Measurements from ENCODE around the gene DAAM1.

Gene DAAM1

GRCh38 chr14:59292028-59292427 lies 103.6 kb downstream of the DAAM1 start:
- Histone ChIP-seq H2BK12ac (ENCODE audit: low read length in 2 of 2) (peak overlapping the region in 1 of 2 experiments; percentile 6), H3K9ac (ENCODE audit: low read length) (no peak overlapping the region), H3K14ac (ENCODE audit: low read length in 2 of 2) (no peak overlapping the region), H3K4me3 (ENCODE audit: insufficient read depth in 1 of 2, low read depth in 1 of 2, low read length in 2 of 2) (no peak overlapping the region), H3K4ac (ENCODE audit: low read depth in 1 of 2, low read length in 2 of 2) (no peak overlapping the region), H3K9me3 (ENCODE audit: control insufficient read depth, low read length) (no peaks in the 10 kb centered on the region), H3K4me1 (ENCODE audit: control insufficient read depth, insufficient read depth, low read depth, low read length) (no peaks in the 10 kb centered on the region), H3K79me1 (replicated peaks; ENCODE audit: low read length, poor library complexity, severe bottlenecking) (peaks cover 3% of the 10 kb centered on the region), H3K4me2 (ENCODE audit: low read length, poor library complexity, severe bottlenecking) (no peak overlapping the region), H2BK15ac (ENCODE audit: low read depth, poor library complexity, severe bottlenecking) (peak overlapping the region; percentile 44), H3K18ac (ENCODE audit: low read depth in 1 of 2, low read length in 2 of 2) (peak overlapping the region in 1 of 2 experiments; percentile 37), H4K91ac (ENCODE audit: low read length) (no peak overlapping the region), H2BK120ac (ENCODE audit: low read depth, low read length) (no peak overlapping the region), H2AFZ (ENCODE audit: low read depth, low read length) (no peak overlapping the region), H4K8ac (ENCODE audit: low read length) (no peak overlapping the region), H2BK5ac (ENCODE audit: low read depth, low read length, poor library complexity, severe bottlenecking) (no peak overlapping the region), H3K36me3 (ENCODE audit: control insufficient read depth in 1 of 2, insufficient read depth in 2 of 2, low read depth in 1 of 2, low read length in 2 of 2) (peaks cover 3 to 14% of the 10 kb centered on the region in 2 experiments), H3K27me3 (ENCODE audit: control insufficient read depth in 1 of 2, insufficient read depth in 1 of 2, low read length in 2 of 2) (no peaks in the 10 kb centered on the region), H3K27ac (ENCODE audit: low read length, poor library complexity, severe bottlenecking) (no peak overlapping the region), H2AK5ac (ENCODE audit: low read length, severe bottlenecking) (no peak overlapping the region), H3K23ac (ENCODE audit: low read length in 2 of 2) (no peak overlapping the region)
- 70% methylated on average over 1 of the region's 1 CpG for WGBS
- no peak for DNase-seq

- no peak overlapping the region for H2BK120ac ChIP-seq (ENCODE audit: low read depth, low read length)
- H2BK15ac ChIP-seq (ENCODE audit: low read depth, poor library complexity, severe bottlenecking), result no peak overlapping the region
- H3K9ac ChIP-seq (ENCODE audit: low read length), result no peak overlapping the region
- no peak for DNase-seq
- H3K4me3 ChIP-seq (ENCODE audit: insufficient read depth in 1 of 2, low read depth in 1 of 2, low read length in 2 of 2), result no peak overlapping the region
- H2BK12ac ChIP-seq (ENCODE audit: low read length in 2 of 2), result peak overlapping the region in 1 of 2 experiments; percentile 49
- no peaks in the 10 kb centered on the region for H3K27me3 ChIP-seq (ENCODE audit: control insufficient read depth in 1 of 2, insufficient read depth in 1 of 2, low read length in 2 of 2)
- no peak overlapping the region for H2BK5ac ChIP-seq (ENCODE audit: low read depth, low read length, poor library complexity, severe bottlenecking)
- H3K36me3 ChIP-seq (ENCODE audit: control insufficient read depth in 1 of 2, insufficient read depth in 2 of 2, low read depth in 1 of 2, low read length in 2 of 2), result peaks cover 3 to 14% of the 10 kb centered on the region in 2 experiments
- peaks cover 3% of the 10 kb centered on the region for H3K79me1 ChIP-seq (replicated peaks; ENCODE audit: low read length, poor library complexity, severe bottlenecking)
- no peak overlapping the region for H3K4me2 ChIP-seq (ENCODE audit: low read length, poor library complexity, severe bottlenecking)
- no peak overlapping the region for H3K23ac ChIP-seq (ENCODE audit: low read length in 2 of 2)
- 100% methylated on average over 2 of the region's 4 CpGs for WGBS
- H3K4ac ChIP-seq (ENCODE audit: low read depth in 1 of 2, low read length in 2 of 2), result peak overlapping the region in 1 of 2 experiments; percentile 67
- H3K14ac ChIP-seq (ENCODE audit: low read length in 2 of 2), result no peak overlapping the region
- H3K9me3 ChIP-seq (ENCODE audit: control insufficient read depth, low read length), result no peaks in the 10 kb centered on the region
- H2AFZ ChIP-seq (ENCODE audit: low read depth, low read length), result no peak overlapping the region
- no peak overlapping the region for H3K18ac ChIP-seq (ENCODE audit: low read depth in 1 of 2, low read length in 2 of 2)
- H3K27ac ChIP-seq (ENCODE audit: low read length, poor library complexity, severe bottlenecking), result no peak overlapping the region
- H2AK5ac ChIP-seq (ENCODE audit: low read length, severe bottlenecking), result no peak overlapping the region
- H3K4me1 ChIP-seq (ENCODE audit: control insufficient read depth, insufficient read depth, low read depth, low read length), result no peaks in the 10 kb centered on the region
- no peak overlapping the region for H4K91ac ChIP-seq (ENCODE audit: low read length)
- H4K8ac ChIP-seq (ENCODE audit: low read length), result no peak overlapping the region
Observed at GRCh38 chr14:59292921-59293534, 104.6 kb downstream of the DAAM1 start.

- H3K4ac ChIP-seq (ENCODE audit: low read depth in 1 of 2, low read length in 2 of 2), result peak overlapping the region in 1 of 2 experiments; percentile 22
- H2BK5ac ChIP-seq (ENCODE audit: low read depth, low read length, poor library complexity, severe bottlenecking), result no peak overlapping the region
- H4K91ac ChIP-seq (ENCODE audit: low read length), result peak overlapping the region; percentile 48
- no peak overlapping the region for H2AK5ac ChIP-seq (ENCODE audit: low read length, severe bottlenecking)
- no peak overlapping the region for H3K27ac ChIP-seq (ENCODE audit: low read length, poor library complexity, severe bottlenecking)
- no peak overlapping the region for H3K4me2 ChIP-seq (ENCODE audit: low read length, poor library complexity, severe bottlenecking)
- no peak overlapping the region for H2AFZ ChIP-seq (ENCODE audit: low read depth, low read length)
- DNase-seq, result no peak
- no peak overlapping the region for H2BK15ac ChIP-seq (ENCODE audit: low read depth, poor library complexity, severe bottlenecking)
- WGBS, result 91% methylated on average over 7 of the region's 8 CpGs
- peaks cover 3 to 14% of the 10 kb centered on the region in 2 experiments for H3K36me3 ChIP-seq (ENCODE audit: control insufficient read depth in 1 of 2, insufficient read depth in 2 of 2, low read depth in 1 of 2, low read length in 2 of 2)
- no peak overlapping the region for H2BK120ac ChIP-seq (ENCODE audit: low read depth, low read length)
- H3K9ac ChIP-seq (ENCODE audit: low read length), result peak overlapping the region; percentile 41
- peak overlapping the region; percentile 65 to 66 for H3K18ac ChIP-seq (ENCODE audit: low read depth in 1 of 2, low read length in 2 of 2)
- H3K79me1 ChIP-seq (replicated peaks; ENCODE audit: low read length, poor library complexity, severe bottlenecking), result peaks cover 3% of the 10 kb centered on the region
- H3K23ac ChIP-seq (ENCODE audit: low read length in 2 of 2), result no peak overlapping the region
- H3K14ac ChIP-seq (ENCODE audit: low read length in 2 of 2), result no peak overlapping the region
- H3K4me1 ChIP-seq (ENCODE audit: control insufficient read depth, insufficient read depth, low read depth, low read length), result no peaks in the 10 kb centered on the region
- no peaks in the 10 kb centered on the region for H3K27me3 ChIP-seq (ENCODE audit: control insufficient read depth in 1 of 2, insufficient read depth in 1 of 2, low read length in 2 of 2)
- H2BK12ac ChIP-seq (ENCODE audit: low read length in 2 of 2), result peak overlapping the region in 1 of 2 experiments; percentile 80
- H3K4me3 ChIP-seq (ENCODE audit: insufficient read depth in 1 of 2, low read depth in 1 of 2, low read length in 2 of 2), result no peak overlapping the region
- H4K8ac ChIP-seq (ENCODE audit: low read length), result no peak overlapping the region
- no peaks in the 10 kb centered on the region for H3K9me3 ChIP-seq (ENCODE audit: control insufficient read depth, low read length)
Observed at GRCh38 chr14:59293935-59294661, 105.6 kb downstream of the DAAM1 start.

GRCh38 chr14:59294662-59294992 lies 106.2 kb downstream of the DAAM1 start:
- peak; percentile 62 for DNase-seq

More at GRCh38 chr14:59294662-59294992, 106.2 kb downstream of the DAAM1 start:
- WGBS, result 25% methylated on average over 1 of the region's 1 CpG
- peaks cover 6% of the 10 kb centered on the region for H3K79me1 ChIP-seq (replicated peaks; ENCODE audit: low read length, poor library complexity, severe bottlenecking)
- no peak overlapping the region for H2BK15ac ChIP-seq (ENCODE audit: low read depth, poor library complexity, severe bottlenecking)
- no peak overlapping the region for H3K23ac ChIP-seq (ENCODE audit: low read length in 2 of 2)
- peaks cover under 1% of the 10 kb centered on the region for H3K4me1 ChIP-seq (ENCODE audit: control insufficient read depth, insufficient read depth, low read depth, low read length)
- no peak overlapping the region for H3K4me3 ChIP-seq (ENCODE audit: insufficient read depth in 1 of 2, low read depth in 1 of 2, low read length in 2 of 2)
- H3K36me3 ChIP-seq (ENCODE audit: control insufficient read depth in 1 of 2, insufficient read depth in 2 of 2, low read depth in 1 of 2, low read length in 2 of 2), result peaks cover 3 to 14% of the 10 kb centered on the region in 2 experiments
- H2AK5ac ChIP-seq (ENCODE audit: low read length, severe bottlenecking), result no peak overlapping the region
- no peak overlapping the region for H2AFZ ChIP-seq (ENCODE audit: low read depth, low read length)
- no peak overlapping the region for H3K14ac ChIP-seq (ENCODE audit: low read length in 2 of 2)
- peak overlapping the region; percentile 41 for H3K9ac ChIP-seq (ENCODE audit: low read length)
- H3K27me3 ChIP-seq (ENCODE audit: control insufficient read depth in 1 of 2, insufficient read depth in 1 of 2, low read length in 2 of 2), result no peaks in the 10 kb centered on the region
- H4K91ac ChIP-seq (ENCODE audit: low read length), result no peak overlapping the region
- H4K8ac ChIP-seq (ENCODE audit: low read length), result no peak overlapping the region
- H2BK120ac ChIP-seq (ENCODE audit: low read depth, low read length), result no peak overlapping the region
- H2BK12ac ChIP-seq (ENCODE audit: low read length in 2 of 2), result no peak overlapping the region
- H3K9me3 ChIP-seq (ENCODE audit: control insufficient read depth, low read length), result no peaks in the 10 kb centered on the region
- H3K4ac ChIP-seq (ENCODE audit: low read depth in 1 of 2, low read length in 2 of 2), result no peak overlapping the region
- H3K4me2 ChIP-seq (ENCODE audit: low read length, poor library complexity, severe bottlenecking), result no peak overlapping the region
- no peak overlapping the region for H3K27ac ChIP-seq (ENCODE audit: low read length, poor library complexity, severe bottlenecking)
- H2BK5ac ChIP-seq (ENCODE audit: low read depth, low read length, poor library complexity, severe bottlenecking), result no peak overlapping the region
- H3K18ac ChIP-seq (ENCODE audit: low read depth in 1 of 2, low read length in 2 of 2), result no peak overlapping the region
